T-cell (primary cell): Measurements from ENCODE around the gene LAPTM4A. TPM values are rescaled to one million over a fixed set of nuclear protein-coding genes. Genes with fewer than 3 reads are reported as not detected.
"Not testable (repeated sequence)": the region's sequence is repeated elsewhere in the genome, so short reads cannot be mapped to it uniquely, and the experiment has no call there.

Experiments used
- ATAC-seq, 4 experiments: fragments of 200-7000 bp in 3 of 4; fragments of 150-1000 bp in 1 of 4; cut with Tn5 transposase; replicated peaks in 1 of 4; 1 replicate in 3 of 4; 2 replicates in 1 of 4; pipeline ENCODE4 v1.10.0; 2021; ENCODE audit warnings: moderate library complexity in 3 of 4, mild to moderate bottlenecking in 2 of 4, moderate number of reproducible peaks in 1 of 4
- CTCF ChIA-PET, 2 donors: fragments of 300-600 bp; sonication (Branson Sonifier 250); formaldehyde crosslinking; loops; one replicate each; lab custom pipeline; 2022; ENCODE audit warnings: antibody characterized with exemption in 2 of 2; lab: Charles Lee
- POLR2A ChIA-PET, 2 donors: fragments of 300-600 bp; sonication (Branson Sonifier 250); formaldehyde crosslinking; loops; one replicate each; lab custom pipeline; 2022; ENCODE audit warnings: antibody characterized with exemption in 2 of 2; lab: Charles Lee
- DNase-seq, 35 experiments: peaks; one replicate each; pipeline versions ENCODE4 v3.0.0 to v3.0.0-alpha.2; 2013 to 2023
- H3K27ac ChIP-seq: one replicate; pipeline ENCODE4 v1.5.1; 2013; ENCODE audit warnings: low read length
- H3K27me3 ChIP-seq, 2 experiments: replicated peaks in 1 of 2; 1 replicate in 1 of 2; 2 replicates in 1 of 2; pipeline versions ENCODE4 v1.6.1 to v1.7.0; 2013; ENCODE audit warnings: low read length in 1 of 2, mixed read lengths in 1 of 2; ENCODE audit not compliant: control insufficient read depth in 2 of 2, insufficient read depth in 2 of 2; ENCODE audit errors: extremely low read depth in 1 of 2
- H3K36me3 ChIP-seq, 2 donors: 1 replicate in 1 of 2; 2 replicates in 1 of 2; pipeline versions ENCODE4 v1.6.1 to v1.7.0; 2013; ENCODE audit warnings: low read length in 1 of 2; ENCODE audit not compliant: control insufficient read depth in 2 of 2, insufficient read depth in 1 of 2; ENCODE audit errors: extremely low read depth in 1 of 2
- H3K4me1 ChIP-seq, 2 experiments: 1 replicate in 1 of 2; 2 replicates in 1 of 2; pipeline versions ENCODE4 v1.6.1 to v1.7.0; 2013; ENCODE audit warnings: low read length in 2 of 2, mixed read lengths in 1 of 2; ENCODE audit not compliant: insufficient read depth in 2 of 2, control insufficient read depth in 1 of 2; ENCODE audit errors: extremely low read depth in 1 of 2
- H3K4me3 ChIP-seq, 2 donors: 1 replicate in 1 of 2; 2 replicates in 1 of 2; pipeline versions ENCODE4 v1.5.1 to v1.7.0; 2013; ENCODE audit warnings: mild to moderate bottlenecking in 2 of 2, low read length in 1 of 2, moderate library complexity in 1 of 2; ENCODE audit not compliant: control insufficient read depth in 1 of 2; ENCODE audit errors: extremely low read depth in 1 of 2
- H3K9me3 ChIP-seq: 2 replicates; pipeline ENCODE4 v1.7.0; 2013
- H3K27ac Mint-ChIP-seq, 2 donors: one replicate each; pipeline ENCODE4 v1.8.0; 2020 to 2021; ENCODE audit warnings: mild to moderate bottlenecking in 2 of 2, mixed read lengths in 2 of 2
- H3K27me3 Mint-ChIP-seq, 2 donors: one replicate each; pipeline ENCODE4 v1.8.0; 2021 to 2022; ENCODE audit warnings: mixed read lengths in 2 of 2
- H3K36me3 Mint-ChIP-seq: one replicate; pipeline ENCODE4 v1.8.0; 2021; ENCODE audit warnings: mixed read lengths
- H3K4me1 Mint-ChIP-seq, 3 donors: one replicate each; pipeline ENCODE4 v1.8.0; 2020 to 2022; ENCODE audit warnings: mixed read lengths in 3 of 3, mild to moderate bottlenecking in 1 of 3
- H3K4me3 Mint-ChIP-seq, 3 donors: one replicate each; pipeline ENCODE4 v1.8.0; 2020 to 2022; ENCODE audit warnings: mild to moderate bottlenecking in 3 of 3, mixed read lengths in 3 of 3, moderate library complexity in 3 of 3
- H3K9me3 Mint-ChIP-seq, 3 donors: one replicate each; pipeline ENCODE4 v1.8.0; 2020 to 2022; ENCODE audit warnings: mixed read lengths in 3 of 3
- WGBS: methylation state at CpG from one replicate; pipeline ENCODE4 v1.1.5; 2013; ENCODE audit warnings: missing lambda C conversion rate; ENCODE audit not compliant: insufficient coverage; 5-methylcytosine and 5-hydroxymethylcytosine counted together
- total RNA-seq, 35 experiments: library from RNA in 6 of 35; stranded (reverse) in 6 of 35; fragments of 120-200 nt in 1 of 35; gene quantifications; one replicate each; pipeline versions ENCODE4 v1.2.1 to v1.2.4 and lab custom pipeline; 2013 to 2026

LAPTM4A gene
- total RNA-seq, 5 donors from 2014 or later (not counting 1 experiment from before 2014, with no cell fraction given), result 35.3 to 41.1 (median 38.1) TPM

GRCh38 chr2:20050646-20051531, 539 bp downstream of the LAPTM4A start:
- H3K36me3 ChIP-seq, result no peaks in the 10 kb centered on the region
- Mint-ChIP-seq H3K4me3 (no peak overlapping the region), H3K9me3 (no peaks in the 10 kb centered on the region), H3K4me1 (peaks cover 32 to 36% (median 33%) of the 10 kb centered on the region in 3 donors), H3K36me3 (no peaks in the 10 kb centered on the region), H3K27ac (no peak overlapping the region), H3K27me3 (peaks cover 7 to 11% of the 10 kb centered on the region in 2 donors)
- H3K4me3 ChIP-seq, result peak overlapping the region; percentile 78 to 85
- peaks cover 2 to 11% of the 10 kb centered on the region in 2 experiments for H3K27me3 ChIP-seq
- peaks cover 18 to 22% of the 10 kb centered on the region in 2 experiments for H3K4me1 ChIP-seq
- peak overlapping the region; percentile 98 for H3K27ac ChIP-seq
- POLR2A ChIA-PET, result interaction anchor here in 1 of 2 donors (1.6 kb wide), 1 partner anchor 18 kb away, joined by 4 read pairs; no protein-coding TSS in a partner anchor
- WGBS, result under 1% methylated on average over 41 of the region's 47 CpGs
- CTCF ChIA-PET, result interaction anchor here in 1 of 2 donors (1.1 to 2.6 kb wide), 3 partner anchors 35 to 1490 kb away, joined by 3 to 10 read pairs (median 4); no protein-coding TSS in a partner anchor
- DNase-seq (peak in 18 of 35 experiments; percentile 1 to 47 (median 8)), ATAC-seq (peak; percentile 23 to 37 (median 32))
- H3K9me3 ChIP-seq, result no peaks in the 10 kb centered on the region

GRCh38 chr2:20050104-20050645, 1.3 kb downstream of the LAPTM4A start:
- H3K36me3 Mint-ChIP-seq, result no peaks in the 10 kb centered on the region
- peaks cover 36 to 38% (median 36%) of the 10 kb centered on the region in 3 donors for H3K4me1 Mint-ChIP-seq
- CTCF ChIA-PET, result interaction anchor here in 1 of 2 donors (2.6 kb wide), 1 partner anchor 35 kb away, joined by 10 read pairs; no protein-coding TSS in a partner anchor
- ATAC-seq, result peak in 1 of 4 experiments; percentile 20
- Histone ChIP-seq H3K27ac (peak overlapping the region; percentile 98), H3K4me1 (peaks cover 18 to 22% of the 10 kb centered on the region in 2 experiments), H3K27me3 (peaks cover 0 to 7% of the 10 kb centered on the region in 2 experiments), H3K9me3 (no peaks in the 10 kb centered on the region), H3K4me3 (peak overlapping the region; percentile 78 to 85), H3K36me3 (no peaks in the 10 kb centered on the region)
- peaks cover 3 to 4% of the 10 kb centered on the region in 2 donors for H3K27me3 Mint-ChIP-seq
- H3K4me3 Mint-ChIP-seq, result no peak overlapping the region
- DNase-seq, result peak in 33 of 35 experiments; percentile 4 to 72 (median 48)
- no peak overlapping the region for H3K27ac Mint-ChIP-seq
- POLR2A ChIA-PET, result no interaction called here
- H3K9me3 Mint-ChIP-seq, result no peaks in the 10 kb centered on the region
- WGBS, result no CpG with 5 or more reads among the region's 10 CpGs

- Histone ChIP-seq H3K36me3 (no peaks in the 10 kb centered on the region), H3K27ac (no peak overlapping the region), H3K27me3 (peaks cover 0 to 7% of the 10 kb centered on the region in 2 experiments), H3K9me3 (no peaks in the 10 kb centered on the region), H3K4me1 (peaks cover 18 to 22% of the 10 kb centered on the region in 2 experiments), H3K4me3 (peak overlapping the region; percentile 78 to 85)
- DNase-seq, result no peak
- Mint-ChIP-seq H3K4me3 (no peak overlapping the region), H3K36me3 (no peaks in the 10 kb centered on the region), H3K27me3 (peaks cover 0 to 3% of the 10 kb centered on the region in 2 donors), H3K27ac (no peak overlapping the region), H3K9me3 (no peaks in the 10 kb centered on the region), H3K4me1 (peaks cover 38 to 41% (median 38%) of the 10 kb centered on the region in 3 donors)
- WGBS, result 38% methylated on average over 1 of the region's 4 CpGs
- POLR2A ChIA-PET, result interaction anchor here in 1 of 2 donors (0.5 kb wide), 1 partner anchor 282 kb away, joined by 9 read pairs; no protein-coding TSS in a partner anchor
- no peak for ATAC-seq
- CTCF ChIA-PET, result interaction anchor here in 1 of 2 donors (2.6 kb wide), 1 partner anchor 34 kb away, joined by 10 read pairs; no protein-coding TSS in a partner anchor
Observed at GRCh38 chr2:20049637-20050036, 1.8 kb downstream of the LAPTM4A start.

- Histone ChIP-seq H3K4me3 (no peak overlapping the region), H3K4me1 (peaks cover 18 to 22% of the 10 kb centered on the region in 2 experiments), H3K9me3 (no peaks in the 10 kb centered on the region), H3K27me3 (peaks cover 0 to under 1% of the 10 kb centered on the region in 2 experiments), H3K36me3 (no peaks in the 10 kb centered on the region), H3K27ac (no peak overlapping the region)
- DNase-seq, result no peak
- Mint-ChIP-seq H3K27ac (peak overlapping the region in 1 of 2 donors; percentile 5), H3K4me3 (no peak overlapping the region), H3K4me1 (peaks cover 42 to 44% (median 43%) of the 10 kb centered on the region in 3 donors), H3K27me3 (no peaks in the 10 kb centered on the region), H3K36me3 (no peaks in the 10 kb centered on the region), H3K9me3 (no peaks in the 10 kb centered on the region)
- 100% methylated on average over 2 of the region's 6 CpGs for WGBS
- CTCF ChIA-PET, result interaction anchor here in 1 of 2 donors (0.9 kb wide), 1 partner anchor 33 kb away, joined by 4 read pairs; no protein-coding TSS in a partner anchor
- POLR2A ChIA-PET, result interaction anchor here (0.6 to 0.7 kb wide), 3 partner anchors 19 to 152 kb away, joined by 3 to 4 read pairs (median 3); no protein-coding TSS in a partner anchor
- ATAC-seq, result no peak
Observed at GRCh38 chr2:20048488-20049448, 2.7 kb downstream of the LAPTM4A start.

GRCh38 chr2:20045712-20046292, 5.6 kb downstream of the LAPTM4A start:
- H3K9me3 ChIP-seq, H3K4me3 Mint-ChIP-seq, H3K27me3 ChIP-seq, POLR2A ChIA-PET, H3K9me3 Mint-ChIP-seq, DNase-seq, H3K27ac ChIP-seq, H3K27ac Mint-ChIP-seq, H3K36me3 ChIP-seq, H3K27me3 Mint-ChIP-seq, H3K36me3 Mint-ChIP-seq, H3K4me3 ChIP-seq, ATAC-seq: not testable (repeated sequence)
- CTCF ChIA-PET, result interaction anchor here in 1 of 2 donors (1.2 kb wide), 1 partner anchor 30 kb away, joined by 4 read pairs; no protein-coding TSS in a partner anchor
- WGBS, result no CpG with 5 or more reads among the region's 4 CpGs
- H3K4me1 ChIP-seq, result peaks cover 12 to 17% of the 10 kb centered on the region in 2 experiments
- H3K4me1 Mint-ChIP-seq, result peaks cover 46 to 59% (median 50%) of the 10 kb centered on the region in 3 donors
